HUES48 (cell line): ENCODE results near the gene SLC25A25.

Experiments used
- H3K27ac ChIP-seq: one replicate; pipeline ENCODE4 v1.7.0; 2013; ENCODE audit warnings: low read depth, low read length, inconsistent platforms
- H3K27me3 ChIP-seq: 2 replicates; pipeline ENCODE4 v1.6.1; 2013; ENCODE audit warnings: mild to moderate bottlenecking, low read length; ENCODE audit not compliant: control insufficient read depth, insufficient read depth
- H3K36me3 ChIP-seq: 2 replicates; pipeline ENCODE4 v1.6.1; 2013; ENCODE audit warnings: low read length; ENCODE audit not compliant: control insufficient read depth, insufficient read depth
- H3K4me1 ChIP-seq: 2 replicates; pipeline ENCODE4 v1.6.1; 2013; ENCODE audit warnings: mild to moderate bottlenecking, low read length; ENCODE audit not compliant: control insufficient read depth, insufficient read depth
- H3K4me3 ChIP-seq: 2 replicates; pipeline ENCODE4 v1.5.1; 2013; ENCODE audit warnings: mild to moderate bottlenecking, low read depth, low read length
- H3K9ac ChIP-seq: 2 replicates; pipeline ENCODE4 v1.6.1; 2013; ENCODE audit warnings: mild to moderate bottlenecking, low read depth, low read length, moderate library complexity
- H3K9me3 ChIP-seq: 2 replicates; pipeline ENCODE4 v1.6.1; 2013; ENCODE audit warnings: low read length; ENCODE audit not compliant: control insufficient read depth, insufficient read depth

Gene SLC25A25

GRCh38 chr9:128053560-128053959, 14.5 kb upstream of the SLC25A25 start:
- no peak overlapping the region for H3K4me3 ChIP-seq

DNA sequence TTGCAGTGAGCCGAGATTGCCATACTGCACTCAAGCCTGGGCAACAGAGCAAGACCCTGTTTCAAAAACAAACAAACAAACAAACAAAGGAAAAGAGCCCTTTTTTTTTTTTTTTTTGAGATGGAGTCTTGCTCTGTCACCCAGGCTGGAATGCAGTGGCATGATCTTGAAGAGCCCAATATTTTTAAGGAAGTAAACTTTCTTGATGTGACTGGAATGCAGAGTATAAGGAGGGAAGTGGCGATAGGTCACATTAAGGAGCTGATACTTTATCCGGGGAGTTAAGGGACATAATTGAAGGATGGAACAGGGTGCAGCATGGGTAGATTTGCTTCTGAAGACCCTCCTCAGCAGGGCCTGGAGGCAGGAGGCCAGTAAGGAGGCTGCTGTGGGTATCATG, 13.9 kb upstream of the SLC25A25 start:
- no peak overlapping the region for H3K9ac ChIP-seq
- H3K27ac ChIP-seq, result no peak overlapping the region
- no peaks in the 10 kb centered on the region for H3K36me3 ChIP-seq
- H3K27me3 ChIP-seq, result no peaks in the 10 kb centered on the region
- no peak overlapping the region for H3K4me3 ChIP-seq
- peaks cover 14% of the 10 kb centered on the region for H3K4me1 ChIP-seq
- no peaks in the 10 kb centered on the region for H3K9me3 ChIP-seq

More at GRCh38 chr9:128053560-128053959, 14.5 kb upstream of the SLC25A25 start:
- Histone ChIP-seq H3K27ac (no peak overlapping the region), H3K9me3 (no peaks in the 10 kb centered on the region), H3K36me3 (no peaks in the 10 kb centered on the region), H3K9ac (no peak overlapping the region), H3K27me3 (no peaks in the 10 kb centered on the region), H3K4me1 (peaks cover 14% of the 10 kb centered on the region)

- Histone ChIP-seq H3K9me3 (no peaks in the 10 kb centered on the region), H3K27ac (no peak overlapping the region), H3K9ac (no peak overlapping the region), H3K4me3 (no peak overlapping the region), H3K27me3 (no peaks in the 10 kb centered on the region), H3K36me3 (no peaks in the 10 kb centered on the region), H3K4me1 (peaks cover 14% of the 10 kb centered on the region)
Observed at GRCh38 chr9:128055344-128056040, 12.5 kb upstream of the SLC25A25 start.

DNA sequence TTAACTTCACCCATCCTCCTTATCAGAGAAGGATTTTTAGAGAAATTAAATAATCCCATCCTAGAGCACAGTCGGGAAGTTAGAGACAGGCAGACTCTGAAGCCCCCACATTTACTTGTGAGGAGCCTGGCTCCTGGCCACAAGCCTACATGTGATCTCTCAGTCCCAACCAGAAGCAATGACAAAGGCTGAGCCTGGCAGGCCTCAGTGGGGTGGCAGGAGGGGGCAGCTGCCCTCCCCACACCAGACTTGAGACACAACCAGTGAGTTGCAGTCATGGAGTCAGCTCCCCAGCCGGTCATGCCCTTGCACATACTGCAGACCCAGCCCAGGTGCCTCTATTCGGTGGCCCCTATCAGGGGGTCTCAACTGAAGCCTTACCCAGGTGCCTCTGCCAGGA, 11.9 kb upstream of the SLC25A25 start:
- H3K27me3 ChIP-seq, result no peaks in the 10 kb centered on the region
- no peaks in the 10 kb centered on the region for H3K36me3 ChIP-seq
- H3K4me1 ChIP-seq, result peaks cover 14% of the 10 kb centered on the region
- H3K9ac ChIP-seq, result no peak overlapping the region
- H3K4me3 ChIP-seq, result no peak overlapping the region
- no peaks in the 10 kb centered on the region for H3K9me3 ChIP-seq
- H3K27ac ChIP-seq, result no peak overlapping the region

DNA sequence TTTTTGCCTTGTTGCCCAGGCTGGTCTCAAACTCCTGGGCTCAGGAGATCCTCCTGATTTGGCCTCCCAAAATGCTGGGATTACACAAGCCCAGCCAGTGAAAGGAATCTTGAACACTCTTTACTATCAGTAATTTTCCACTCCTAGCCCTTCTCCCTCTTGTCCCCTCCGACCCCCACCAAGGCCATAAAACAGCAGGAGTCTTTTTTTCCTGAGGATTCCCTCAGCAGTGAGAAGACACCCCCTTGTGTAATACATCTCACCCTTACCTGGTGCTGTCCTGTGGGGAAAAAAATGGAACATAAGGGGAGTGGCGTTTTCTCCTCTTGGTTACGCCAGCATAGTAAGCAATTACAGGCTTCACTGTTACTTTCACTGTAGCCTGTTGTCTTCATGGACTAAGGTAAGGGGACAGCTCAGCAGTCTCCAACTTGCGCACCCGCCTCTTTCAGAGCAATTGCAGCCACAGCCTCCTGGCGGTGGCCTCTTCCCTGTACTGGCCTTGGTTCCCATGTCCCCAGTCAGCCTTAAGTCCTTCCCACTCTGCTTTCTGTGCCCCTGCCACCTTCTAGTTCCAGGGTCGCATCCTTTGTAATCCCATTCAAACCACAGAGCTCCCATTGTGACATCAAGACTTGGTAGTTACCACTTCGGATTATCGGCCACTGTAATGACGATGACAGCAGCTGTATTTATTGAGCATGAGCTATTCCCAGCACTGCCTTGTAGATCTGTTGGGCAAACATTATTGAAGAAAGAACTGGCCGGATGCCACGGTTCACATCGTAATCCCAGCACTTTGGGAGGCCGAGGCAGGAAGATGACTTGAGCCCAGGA, 10.9 kb upstream of the SLC25A25 start:
- H3K9me3 ChIP-seq, result no peaks in the 10 kb centered on the region
- H3K9ac ChIP-seq, result no peak overlapping the region
- 0 out of 2 replicates have a peak, but pooled peaks cover 4% of the 10 kb centered on the region for H3K36me3 ChIP-seq
- H3K4me1 ChIP-seq, result peaks cover 14% of the 10 kb centered on the region
- H3K4me3 ChIP-seq, result no peak overlapping the region
- H3K27ac ChIP-seq, result peak overlapping the region; percentile 20
- H3K27me3 ChIP-seq, result no peaks in the 10 kb centered on the region

GRCh38 chr9:128057724-128058409, 10.2 kb upstream of the SLC25A25 start:
- Histone ChIP-seq H3K27me3 (no peaks in the 10 kb centered on the region), H3K9ac (no peak overlapping the region), H3K4me3 (no peak overlapping the region), H3K36me3 (peaks cover 6% of the 10 kb centered on the region), H3K27ac (no peak overlapping the region), H3K4me1 (peaks cover 14% of the 10 kb centered on the region), H3K9me3 (no peaks in the 10 kb centered on the region)

GRCh38 chr9:128059365-128059983, 8.6 kb upstream of the SLC25A25 start:
- peaks cover 14% of the 10 kb centered on the region for H3K4me1 ChIP-seq

DNA sequence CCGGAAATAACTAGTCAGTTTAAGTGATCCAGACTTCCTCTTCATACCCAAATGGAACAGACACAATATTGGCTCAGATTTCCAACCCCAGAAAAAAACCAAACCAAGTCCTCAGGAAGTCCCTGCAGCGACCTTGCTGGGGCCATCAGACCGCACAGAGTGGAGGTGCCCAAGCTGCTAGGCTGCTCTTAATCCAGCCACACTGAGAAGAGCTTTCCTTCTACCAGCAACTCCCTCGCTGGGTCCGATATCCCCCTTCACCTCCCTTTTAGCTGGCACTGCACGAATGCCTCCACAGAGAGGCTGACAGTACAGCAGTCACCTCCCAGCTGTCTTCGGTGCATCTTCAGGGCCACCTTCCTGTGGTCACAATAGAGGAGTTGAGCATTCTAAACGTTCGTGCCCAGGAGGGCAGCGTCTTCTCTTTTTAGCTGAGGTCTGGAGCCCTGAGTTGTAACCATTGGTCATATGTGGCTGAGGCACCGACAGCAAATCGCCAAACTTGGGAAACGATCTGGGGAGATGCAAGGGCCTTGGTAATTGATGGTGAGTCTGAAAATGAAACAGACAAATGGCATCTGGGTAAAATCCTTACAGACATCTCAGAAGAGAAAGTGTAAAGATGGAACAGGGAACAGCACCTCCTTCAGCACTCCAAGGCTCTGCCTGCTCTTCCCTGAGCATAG, 6.6 kb upstream of the SLC25A25 start:
- H3K27ac ChIP-seq, result no peak overlapping the region
- peaks cover 5% of the 10 kb centered on the region; the same call in 1 of the 2 replicates for H3K4me1 ChIP-seq
- H3K9ac ChIP-seq, result no peak overlapping the region
- H3K9me3 ChIP-seq, result no peaks in the 10 kb centered on the region
- no peak overlapping the region for H3K4me3 ChIP-seq
- peaks cover 12% of the 10 kb centered on the region for H3K36me3 ChIP-seq
- no peaks in the 10 kb centered on the region for H3K27me3 ChIP-seq

More at GRCh38 chr9:128059365-128059983, 8.6 kb upstream of the SLC25A25 start:
- Histone ChIP-seq H3K9ac (no peak overlapping the region), H3K36me3 (peaks cover 12% of the 10 kb centered on the region), H3K27ac (no peak overlapping the region), H3K9me3 (no peaks in the 10 kb centered on the region), H3K4me3 (no peak overlapping the region), H3K27me3 (no peaks in the 10 kb centered on the region)

- Histone ChIP-seq H3K27me3 (no peaks in the 10 kb centered on the region), H3K27ac (no peak overlapping the region), H3K9me3 (no peaks in the 10 kb centered on the region), H3K9ac (no peak overlapping the region), H3K4me1 (peaks cover 7% of the 10 kb centered on the region; the same call in 1 of the 2 replicates), H3K36me3 (peaks cover 12% of the 10 kb centered on the region), H3K4me3 (no peak overlapping the region)
Observed at GRCh38 chr9:128062279-128062678, 5.8 kb upstream of the SLC25A25 start.
